ENCODE data around the gene SYCE1L.
A peak's percentile ranks its signal among the peaks of the same experiment; 100 is the strongest.

SYCE1L gene

DNA sequence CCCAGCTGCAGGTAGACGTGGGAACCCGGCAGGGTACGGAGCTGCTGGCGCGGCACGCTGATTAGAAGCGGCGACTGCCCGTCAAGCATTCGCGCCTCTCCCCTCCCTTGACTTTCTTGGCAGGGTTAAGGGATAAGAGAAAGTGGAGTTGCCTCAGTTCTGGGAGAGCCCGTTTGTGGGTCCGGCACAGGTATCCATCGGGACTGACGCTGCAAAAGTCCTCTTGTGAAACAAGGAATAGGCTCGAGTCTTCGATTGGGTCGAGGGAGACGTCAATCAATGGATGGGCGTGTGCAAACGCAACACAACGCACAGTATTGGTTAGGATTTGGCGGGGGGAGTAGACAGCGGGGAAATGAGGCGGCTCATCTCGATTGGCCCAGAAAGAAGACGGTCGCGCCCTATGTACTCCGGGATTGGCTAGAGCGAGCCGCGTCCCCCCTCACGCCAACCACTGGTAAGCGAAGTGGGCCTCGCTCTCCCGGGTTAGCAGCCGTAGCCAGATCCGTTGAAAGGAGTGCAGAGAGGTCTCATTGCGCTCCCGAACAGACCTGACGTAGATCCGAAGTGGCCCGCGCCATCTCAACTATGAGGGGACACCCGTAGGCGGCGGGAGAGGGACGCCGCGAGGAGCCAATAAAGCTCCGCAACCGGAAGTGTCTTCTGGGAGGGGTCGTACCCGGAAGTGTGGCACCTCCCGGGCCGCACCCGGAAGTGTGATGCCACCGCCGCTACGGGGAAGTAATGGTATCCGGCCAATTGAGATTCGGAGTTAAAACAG, 8.5 kb upstream of the SYCE1L start, which contains the start of gene MON1B:
Gene MON1B, plus strand, starts transcription at position 713 of the 781 bp plus-strand sequence. CDS start 296 bp downstream, outside the sequence.
- Mint-ChIP-seq H3K9me3 (no peaks in the 10 kb centered on the region), H3K36me3 (ENCODE audit: low read depth) (peaks cover 55% of the 10 kb centered on the region), H3K27me3 (no peaks in the 10 kb centered on the region), H3K4me3 (peak within 1 kb of the TSS; percentile 88), H3K4me1 (ENCODE audit: low read depth) (peaks cover 41% of the 10 kb centered on the region), H3K27ac (peak within 1 kb of the TSS; percentile 100)
- DNase-seq: peak; percentile 95

DNA sequence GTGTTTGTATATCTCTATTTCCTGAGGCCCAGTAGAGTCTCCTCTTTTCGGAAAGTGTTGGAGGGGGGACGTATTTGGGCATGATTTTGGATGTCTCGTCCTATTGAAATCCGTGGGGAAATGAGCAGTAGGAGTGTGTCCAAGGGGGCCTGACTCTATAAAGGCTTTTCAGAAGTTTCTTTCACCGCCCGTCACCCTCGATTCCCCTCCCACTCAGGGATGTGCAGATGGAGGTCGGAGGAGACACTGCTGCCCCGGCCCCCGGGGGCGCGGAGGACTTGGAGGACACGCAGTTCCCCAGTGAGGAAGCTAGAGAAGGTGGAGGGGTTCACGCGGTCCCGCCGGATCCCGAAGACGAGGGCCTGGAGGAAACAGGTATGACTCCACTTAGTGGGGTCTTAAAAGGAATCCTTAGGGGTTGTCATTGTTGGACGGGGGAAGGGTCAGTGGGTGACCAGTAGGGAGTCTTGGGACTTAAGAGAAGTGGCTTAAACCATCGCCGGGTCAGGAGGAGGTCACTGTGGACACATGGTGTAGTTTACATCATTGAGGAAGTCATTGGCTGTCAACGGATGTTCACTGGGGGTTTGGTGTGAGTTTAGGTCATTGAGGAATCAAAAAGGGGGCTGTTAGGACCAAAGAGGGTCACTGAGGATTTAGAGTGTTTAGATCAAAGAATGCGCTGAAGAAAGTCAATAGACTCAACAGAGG, 7.8 kb upstream of the SYCE1L start:
- peaks cover 61% of the 10 kb centered on the region for H3K36me3 Mint-ChIP-seq (ENCODE audit: low read depth)

GRCh38 chr16:77193377-77193776, 5.8 kb upstream of the SYCE1L start:
- Mint-ChIP-seq H3K36me3 (ENCODE audit: low read depth) (peaks cover 79% of the 10 kb centered on the region), H3K27ac (peak overlapping the region; percentile 100), H3K4me1 (ENCODE audit: low read depth) (peaks cover 41% of the 10 kb centered on the region), H3K4me3 (peak overlapping the region; percentile 88), H3K9me3 (no peaks in the 10 kb centered on the region), H3K27me3 (no peaks in the 10 kb centered on the region)
- DNase-seq: no peak

More for the DNA sequence above, 7.8 kb upstream of the SYCE1L start:
- peaks cover 41% of the 10 kb centered on the region for H3K4me1 Mint-ChIP-seq (ENCODE audit: low read depth)
- H3K9me3 Mint-ChIP-seq: no peaks in the 10 kb centered on the region
- peak overlapping the region; percentile 88 for H3K4me3 Mint-ChIP-seq
- no peaks in the 10 kb centered on the region for H3K27me3 Mint-ChIP-seq
- DNase-seq: peak; percentile 64
- H3K27ac Mint-ChIP-seq: peak overlapping the region; percentile 100

DNA sequence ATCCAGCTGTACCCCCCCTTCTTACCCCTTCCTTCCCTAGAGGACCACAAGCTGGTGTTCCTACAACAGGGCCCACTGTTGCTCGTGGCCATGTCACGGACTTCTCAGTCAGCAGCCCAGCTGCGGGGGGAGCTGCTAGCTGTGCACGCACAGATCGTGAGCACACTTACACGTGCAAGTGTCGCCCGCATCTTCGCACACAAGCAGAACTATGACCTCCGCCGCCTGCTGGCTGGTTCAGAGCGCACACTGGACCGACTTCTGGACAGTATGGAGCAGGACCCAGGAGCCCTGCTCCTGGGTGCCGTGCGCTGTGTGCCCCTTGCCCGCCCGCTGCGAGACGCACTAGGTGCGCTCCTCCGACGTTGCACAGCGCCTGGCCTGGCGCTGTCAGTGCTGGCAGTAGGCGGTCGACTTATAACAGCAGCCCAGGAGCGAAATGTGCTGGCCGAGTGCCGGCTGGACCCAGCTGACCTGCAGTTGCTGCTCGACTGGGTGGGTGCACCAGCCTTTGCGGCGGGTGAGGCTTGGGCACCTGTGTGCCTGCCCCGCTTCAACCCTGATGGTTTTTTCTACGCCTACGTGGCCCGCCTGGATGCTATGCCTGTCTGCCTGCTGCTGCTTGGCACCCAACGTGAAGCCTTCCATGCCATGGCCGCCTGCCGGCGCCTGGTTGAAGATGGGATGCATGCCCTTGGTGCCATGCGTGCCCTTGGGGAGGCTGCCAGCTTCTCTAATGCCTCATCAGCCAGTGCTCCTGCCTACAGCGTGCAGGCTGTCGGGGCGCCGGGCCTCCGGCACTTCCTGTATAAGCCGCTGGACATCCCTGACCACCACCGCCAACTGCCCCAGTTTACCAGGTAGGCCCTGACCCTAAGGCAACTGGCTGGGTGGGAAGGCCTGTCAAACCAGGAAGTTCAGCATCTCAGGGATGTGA, 4.6 kb upstream of the SYCE1L start:
- H3K4me1 Mint-ChIP-seq (ENCODE audit: low read depth): peaks cover 33% of the 10 kb centered on the region
- H3K36me3 Mint-ChIP-seq (ENCODE audit: low read depth): peaks cover 90% of the 10 kb centered on the region
- no peaks in the 10 kb centered on the region for H3K27me3 Mint-ChIP-seq
- no peaks in the 10 kb centered on the region for H3K9me3 Mint-ChIP-seq
- H3K4me3 Mint-ChIP-seq: no peak overlapping the region
- no peak for DNase-seq
- peak overlapping the region; percentile 3 for H3K27ac Mint-ChIP-seq

GRCh38 chr16:77195411-77195810, 3.8 kb upstream of the SYCE1L start:
- no peak overlapping the region for H3K4me3 Mint-ChIP-seq
- H3K4me1 Mint-ChIP-seq (ENCODE audit: low read depth): peaks cover 32% of the 10 kb centered on the region
- no peak for DNase-seq
- no peaks in the 10 kb centered on the region for H3K27me3 Mint-ChIP-seq
- H3K9me3 Mint-ChIP-seq: no peaks in the 10 kb centered on the region
- no peak overlapping the region for H3K27ac Mint-ChIP-seq
- peaks cover 92% of the 10 kb centered on the region for H3K36me3 Mint-ChIP-seq (ENCODE audit: low read depth)

DNA sequence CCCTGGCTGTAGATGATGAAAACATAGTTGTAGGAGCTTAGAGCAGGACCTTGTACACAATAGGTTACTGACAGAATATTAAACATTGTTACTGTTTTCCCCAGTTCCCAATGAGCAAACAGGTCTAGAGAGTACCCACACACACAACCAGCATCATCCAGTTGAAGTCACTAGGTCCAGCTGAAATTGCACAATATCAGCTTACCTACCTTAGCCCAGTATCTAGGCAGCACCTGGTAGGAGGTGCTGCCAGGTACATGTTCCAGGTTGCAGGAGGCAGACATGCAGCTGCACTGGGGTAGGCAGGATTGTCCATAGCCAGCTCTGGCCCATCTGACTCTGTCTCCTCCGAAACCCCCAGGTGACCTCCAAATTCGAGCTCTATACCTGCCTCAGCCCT, 1.5 kb upstream of the SYCE1L start:
- Mint-ChIP-seq H3K4me1 (ENCODE audit: low read depth) (peaks cover 17% of the 10 kb centered on the region), H3K9me3 (no peaks in the 10 kb centered on the region), H3K4me3 (no peak overlapping the region), H3K27me3 (no peaks in the 10 kb centered on the region), H3K36me3 (ENCODE audit: low read depth) (peaks cover 82% of the 10 kb centered on the region), H3K27ac (no peak overlapping the region)
- DNase-seq: no peak

DNA sequence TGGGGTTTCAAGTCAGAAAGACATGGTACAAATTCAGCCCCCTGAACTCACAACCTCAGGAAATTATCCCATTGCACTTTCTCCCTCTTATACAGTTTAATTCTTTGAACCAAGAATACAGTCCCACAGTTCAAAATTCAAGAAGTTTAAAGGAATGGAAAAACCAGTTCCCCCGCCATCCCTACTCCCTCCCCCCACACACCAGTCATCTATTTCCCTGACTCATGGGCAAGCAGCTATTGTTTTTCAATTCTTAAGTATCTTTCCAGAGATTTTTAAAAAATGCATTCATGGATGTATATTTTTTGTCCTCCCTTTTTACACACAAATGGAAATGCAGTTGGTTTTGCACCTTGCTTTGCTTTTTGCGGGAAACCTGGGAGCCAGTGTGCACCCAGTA, 7.3 kb downstream of the SYCE1L start:
- H3K27ac Mint-ChIP-seq: no peak overlapping the region
- peaks cover under 1% of the 10 kb centered on the region for H3K36me3 Mint-ChIP-seq (ENCODE audit: low read depth)
- peaks cover 4% of the 10 kb centered on the region for H3K4me1 Mint-ChIP-seq (ENCODE audit: low read depth)
- DNase-seq: no peak
- no peaks in the 10 kb centered on the region for H3K9me3 Mint-ChIP-seq
- H3K4me3 Mint-ChIP-seq: no peak overlapping the region
- no peaks in the 10 kb centered on the region for H3K27me3 Mint-ChIP-seq

DNA sequence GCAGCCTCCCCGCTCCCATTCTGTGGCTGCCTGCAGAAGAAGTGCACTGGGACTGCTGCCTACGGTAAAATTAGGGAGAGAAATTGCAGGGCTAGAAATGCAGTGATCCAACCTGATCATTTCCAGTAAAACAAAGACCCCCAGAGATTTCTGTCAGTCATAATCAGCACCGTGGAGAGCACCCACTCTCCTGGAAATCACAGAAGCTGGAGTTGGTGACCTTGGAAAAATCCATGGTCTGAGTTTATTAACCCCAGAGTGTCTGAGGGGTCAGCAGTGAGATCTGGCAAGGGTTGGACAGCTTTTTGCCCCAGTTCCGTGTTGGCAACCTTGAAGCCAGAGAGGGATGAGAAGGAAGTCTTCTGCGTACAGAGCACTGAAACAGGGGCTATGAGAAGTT, 7.8 kb downstream of the SYCE1L start:
- Mint-ChIP-seq H3K4me1 (ENCODE audit: low read depth) (peaks cover 8% of the 10 kb centered on the region), H3K36me3 (ENCODE audit: low read depth) (no peaks in the 10 kb centered on the region), H3K9me3 (no peaks in the 10 kb centered on the region), H3K27ac (no peak overlapping the region), H3K27me3 (no peaks in the 10 kb centered on the region), H3K4me3 (no peak overlapping the region)
- DNase-seq: no peak

GRCh38 chr16:77208382-77208781, 9.2 kb downstream of the SYCE1L start:
- no peak overlapping the region for H3K4me3 Mint-ChIP-seq
- H3K27ac Mint-ChIP-seq: no peak overlapping the region
- no peaks in the 10 kb centered on the region for H3K36me3 Mint-ChIP-seq (ENCODE audit: low read depth)
- peaks cover 11% of the 10 kb centered on the region for H3K4me1 Mint-ChIP-seq (ENCODE audit: low read depth)
- DNase-seq: no peak
- no peaks in the 10 kb centered on the region for H3K9me3 Mint-ChIP-seq
- H3K27me3 Mint-ChIP-seq: no peaks in the 10 kb centered on the region

GRCh38 chr16:77211880-77212740, 12.9 kb downstream of the SYCE1L start:
- Mint-ChIP-seq H3K9me3 (no peaks in the 10 kb centered on the region), H3K4me1 (ENCODE audit: low read depth) (peaks cover 18% of the 10 kb centered on the region), H3K27me3 (no peaks in the 10 kb centered on the region), H3K36me3 (ENCODE audit: low read depth) (no peaks in the 10 kb centered on the region), H3K4me3 (peak overlapping the region; percentile 76), H3K27ac (peak overlapping the region; percentile 57)
- peak; percentile 82 for DNase-seq

DNA sequence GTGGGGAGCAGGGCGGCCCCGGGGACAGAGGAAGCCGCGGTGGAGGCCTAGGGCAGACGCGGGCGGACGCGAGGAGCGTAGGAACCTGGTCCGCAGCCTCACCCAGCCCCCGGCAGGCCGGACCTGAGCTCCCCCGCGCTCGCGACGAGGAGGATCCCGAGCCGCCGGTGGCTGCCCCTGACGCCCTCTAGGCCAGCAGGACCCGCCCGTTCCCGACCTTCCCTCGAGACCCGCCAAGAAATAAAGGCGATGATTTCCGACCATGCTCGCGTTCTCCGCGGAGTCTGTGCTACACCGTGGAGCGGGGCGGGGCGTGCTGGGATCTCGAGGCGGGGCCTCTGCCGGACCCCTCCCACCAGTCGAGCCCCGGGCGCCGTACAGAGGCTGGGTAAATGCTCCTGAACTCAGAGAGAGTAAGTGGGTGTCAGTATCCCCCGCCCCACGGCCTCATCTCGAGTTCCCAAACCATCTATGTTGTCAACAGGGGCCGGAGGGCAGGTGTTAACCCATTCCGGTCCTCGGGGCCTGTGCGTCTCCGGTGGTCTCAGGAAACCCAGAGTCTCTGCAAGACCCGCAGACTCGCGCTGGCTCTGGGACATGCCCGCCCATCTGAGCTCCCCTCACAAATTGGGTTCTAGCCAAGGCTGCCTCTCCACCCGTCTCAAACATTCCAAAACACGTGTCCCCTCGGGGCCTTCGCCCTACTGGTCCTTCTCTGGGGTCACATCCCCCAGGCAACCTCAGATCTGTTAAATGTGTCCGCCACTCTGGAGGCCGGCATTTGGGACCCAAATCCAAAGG, 13.7 kb downstream of the SYCE1L start:
- Mint-ChIP-seq H3K9me3 (no peaks in the 10 kb centered on the region), H3K4me3 (peak overlapping the region; percentile 76), H3K27ac (no peak overlapping the region), H3K36me3 (ENCODE audit: low read depth) (no peaks in the 10 kb centered on the region), H3K27me3 (no peaks in the 10 kb centered on the region), H3K4me1 (ENCODE audit: low read depth) (peaks cover 18% of the 10 kb centered on the region)
- peak; percentile 85 for DNase-seq

DNA sequence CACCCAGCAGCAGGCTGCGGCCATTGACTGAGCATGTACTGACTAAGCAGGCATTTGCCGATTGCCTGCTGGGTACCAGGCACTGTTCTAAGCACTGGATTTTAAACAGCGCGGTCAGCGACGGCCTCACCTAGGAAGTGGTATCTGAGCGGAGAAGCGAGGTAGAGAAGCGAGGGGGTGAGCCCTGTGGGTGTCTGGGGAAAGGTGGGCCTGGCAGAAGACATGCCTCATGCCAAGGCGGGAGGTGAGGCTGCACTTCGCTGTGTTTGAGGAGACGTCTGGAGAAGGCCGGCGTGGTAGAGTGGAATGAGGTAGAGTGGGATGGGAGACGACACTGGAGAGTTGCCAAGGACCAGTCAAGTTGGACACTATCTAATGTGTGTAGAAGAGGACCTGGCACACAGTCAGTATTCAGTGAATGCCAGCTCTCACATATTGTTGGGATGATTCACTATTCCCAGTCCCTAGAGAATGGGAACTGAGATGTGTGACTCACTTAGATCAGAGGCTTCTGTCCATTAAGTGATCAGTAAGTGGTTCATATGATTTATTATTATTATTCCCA, 14.4 kb downstream of the SYCE1L start:
- H3K27me3 Mint-ChIP-seq: no peaks in the 10 kb centered on the region

More for the DNA sequence above, 14.4 kb downstream of the SYCE1L start:
- no peaks in the 10 kb centered on the region for H3K36me3 Mint-ChIP-seq (ENCODE audit: low read depth)
- no peak overlapping the region for H3K27ac Mint-ChIP-seq
- no peaks in the 10 kb centered on the region for H3K9me3 Mint-ChIP-seq
- peaks cover 18% of the 10 kb centered on the region for H3K4me1 Mint-ChIP-seq (ENCODE audit: low read depth)
- no peak for DNase-seq
- peak overlapping the region; percentile 76 for H3K4me3 Mint-ChIP-seq

Measured in activated T-cell treated with anti-CD3 and anti-CD28 coated beads, Interleukin-2, amount 50 U/mL, for 24 hours (primary cell).